GM12801 (cell line): ENCODE measurements around the gene NOLC1.

Experiments used
- CTCF ChIP-seq: IDR thresholded peaks from one replicate; pipeline ENCODE4 v1.5.1; 2011; ENCODE audit warnings: control low read depth; ENCODE audit not compliant: insufficient read length; ENCODE audit errors: extremely low read depth

NOLC1 gene

GRCh38 chr10:102135956-102136526, 16.1 kb upstream of the NOLC1 start:
- no peak for TF ChIP-seq CTCF

GRCh38 chr10:102139281-102140110, 12.7 kb upstream of the NOLC1 start:
- TF ChIP-seq CTCF, result no peak

GRCh38 chr10:102140218-102140617, 12.0 kb upstream of the NOLC1 start:
- no peak for TF ChIP-seq CTCF

- no peak for TF ChIP-seq CTCF
Observed at GRCh38 chr10:102140913-102141540, 11.2 kb upstream of the NOLC1 start.

GRCh38 chr10:102141583-102142107, 10.5 kb upstream of the NOLC1 start:
- no peak for TF ChIP-seq CTCF

GRCh38 chr10:102146971-102147428, 5.2 kb upstream of the NOLC1 start:
- no peak for TF ChIP-seq CTCF

- no peak for TF ChIP-seq CTCF
Observed at GRCh38 chr10:102147561-102147960, 4.6 kb upstream of the NOLC1 start.
